Vagina (tissue), 2 donors: Measurements from ENCODE around the gene TOR4A.

ENCODE experiments used
- CTCF ChIP-seq, 3 experiments: fragments of 450-650 bp in 2 of 3; fragments of 200-600 bp in 1 of 3; sonication (generic) in 1 of 3; IDR thresholded peaks; one replicate each; pipeline ENCODE4 v1.5.1; 2017 to 2019; ENCODE audit warnings: antibody characterized with exemption in 3 of 3, mild to moderate bottlenecking in 2 of 3, moderate library complexity in 2 of 3
- POLR2A ChIP-seq, 2 donors: fragments of 450-650 bp; IDR thresholded peaks; one replicate each; pipeline ENCODE4 v1.6.1; 2017; ENCODE audit warnings: antibody characterized with exemption in 2 of 2, mild to moderate bottlenecking in 2 of 2, moderate library complexity in 2 of 2

DNA sequence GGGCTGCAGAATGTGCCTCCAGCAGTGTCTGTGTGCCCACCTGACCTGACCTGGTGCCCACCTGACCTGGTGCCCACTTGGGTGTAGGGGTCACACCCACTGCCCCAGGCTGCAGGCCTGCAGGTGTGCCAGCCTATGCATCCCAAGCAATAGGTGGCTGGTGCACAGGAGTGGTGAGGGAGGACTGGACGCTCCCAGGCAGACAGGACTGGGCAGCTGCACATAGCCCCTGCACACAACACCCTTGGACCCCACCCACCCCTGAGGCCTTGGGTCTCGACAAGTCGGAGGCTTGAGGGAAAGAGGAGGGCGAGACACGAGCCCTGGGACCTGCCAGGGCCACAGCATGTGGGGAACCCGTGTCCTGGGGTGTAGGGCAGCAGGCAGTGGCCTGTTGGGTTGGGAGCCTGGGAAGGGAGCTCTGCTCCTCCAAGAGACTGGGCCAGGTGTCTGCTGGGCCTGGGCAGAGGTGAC is 35.4 kb downstream of the TOR4A start:
- no peak for TF ChIP-seq CTCF (IDR thresholded peaks at IDR 0.05)
- TF ChIP-seq POLR2A (IDR thresholded peaks at IDR 0.05) = no peak
